ENCODE data around the gene IGF1R. TPM values are rescaled to one million over a fixed set of nuclear protein-coding genes. Genes with fewer than 3 reads are reported as not detected.

The IGF1R gene
- total RNA-seq, 2 experiments from 2014 or later = 7.1 to 7.7 TPM

DNA sequence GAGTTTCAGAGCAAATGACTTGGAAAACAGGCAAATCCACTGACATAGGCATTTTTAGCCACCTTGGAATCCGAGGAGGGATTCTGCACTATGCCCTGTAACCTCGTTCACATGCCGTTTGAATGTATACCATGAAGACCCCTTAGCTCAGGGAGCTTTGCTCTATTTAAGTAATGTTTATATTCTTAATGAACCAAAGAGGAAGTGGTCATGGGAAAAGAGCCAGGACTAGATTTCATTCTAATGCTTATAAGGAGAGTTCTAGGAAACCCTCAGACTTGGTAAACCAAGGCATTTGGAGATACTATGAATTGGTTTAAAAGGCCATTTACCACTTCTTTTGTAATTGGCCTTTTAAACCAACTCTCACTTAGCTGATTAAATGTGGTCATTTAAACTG lies 178.9 kb downstream of the IGF1R start:
- DNase-seq = no peak
- Mint-ChIP-seq H3K4me1 (no peaks in the 10 kb centered on the region), H3K36me3 (ENCODE audit: low read depth) (peaks cover 9% of the 10 kb centered on the region), H3K27ac (no peak overlapping the region), H3K27me3 (no peaks in the 10 kb centered on the region), H3K9me3 (peaks cover 39% of the 10 kb centered on the region), H3K4me3 (no peak overlapping the region)
- ChIA-PET CTCF (no interaction called here), POLR2A (no interaction called here)

DNA sequence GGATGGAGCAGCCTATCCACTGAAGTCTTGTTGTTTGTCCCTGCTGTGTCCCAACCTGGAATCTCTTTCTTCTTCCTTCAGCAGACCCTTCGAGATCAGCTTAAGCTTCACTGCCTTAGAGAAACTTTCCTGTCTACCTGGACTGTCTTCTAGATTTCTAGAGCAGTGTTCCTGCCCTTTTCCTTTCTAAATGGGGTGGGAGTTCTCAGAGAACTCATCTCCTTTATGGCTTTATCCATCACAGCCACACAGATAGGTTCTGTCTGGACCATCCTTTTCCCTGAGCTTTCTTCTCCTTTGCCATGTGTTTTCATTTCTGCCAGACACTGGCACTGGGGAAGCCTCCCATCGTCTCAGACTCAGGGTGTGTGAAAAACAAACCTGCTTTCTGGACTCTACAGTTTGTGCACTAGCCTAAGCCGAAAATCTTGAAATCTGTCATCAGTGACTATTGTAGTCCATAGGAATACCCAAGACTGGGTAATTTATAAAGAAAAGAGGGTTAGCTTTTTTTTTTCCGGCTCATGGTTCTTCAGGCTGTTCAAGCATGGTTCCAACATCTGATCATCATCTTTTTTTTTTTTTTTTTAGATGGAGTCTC lies 181.8 kb downstream of the IGF1R start:
- Mint-ChIP-seq H3K36me3 (ENCODE audit: low read depth) (peaks cover 9% of the 10 kb centered on the region), H3K4me3 (no peak overlapping the region), H3K27me3 (no peaks in the 10 kb centered on the region), H3K27ac (no peak overlapping the region), H3K9me3 (peaks cover 48% of the 10 kb centered on the region), H3K4me1 (no peaks in the 10 kb centered on the region)
- no peak for DNase-seq
- CTCF ChIA-PET = interaction anchor here (0.7 kb wide), 1 partner anchor 13 kb away, joined by 3 read pairs; no protein-coding TSS in a partner anchor
- POLR2A ChIA-PET = no interaction called here

DNA sequence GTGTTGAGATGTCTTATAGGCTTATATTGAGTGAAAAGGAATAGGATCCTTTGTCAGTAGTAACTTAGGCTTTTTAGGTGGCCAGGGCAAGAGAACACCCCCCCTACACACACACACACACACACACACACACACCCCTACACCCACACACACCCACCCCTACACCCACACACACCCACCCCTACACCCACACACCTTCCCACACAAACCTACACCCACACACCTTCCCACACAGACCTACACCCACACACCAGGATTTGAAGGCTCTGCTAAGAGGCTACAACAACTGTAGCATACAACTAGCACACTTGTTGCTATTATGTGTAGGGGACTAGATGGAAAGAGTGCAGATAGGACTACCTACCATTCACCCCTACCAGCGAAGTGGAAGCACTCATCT lies 186.6 kb downstream of the IGF1R start:
- H3K4me1 Mint-ChIP-seq = no peaks in the 10 kb centered on the region
- peaks cover 12% of the 10 kb centered on the region for H3K36me3 Mint-ChIP-seq (ENCODE audit: low read depth)
- ChIA-PET CTCF (no interaction called here), POLR2A (no interaction called here)
- peaks cover 30% of the 10 kb centered on the region for H3K9me3 Mint-ChIP-seq
- H3K27ac Mint-ChIP-seq = no peak overlapping the region
- no peaks in the 10 kb centered on the region for H3K27me3 Mint-ChIP-seq
- no peak for DNase-seq
- no peak overlapping the region for H3K4me3 Mint-ChIP-seq

DNA sequence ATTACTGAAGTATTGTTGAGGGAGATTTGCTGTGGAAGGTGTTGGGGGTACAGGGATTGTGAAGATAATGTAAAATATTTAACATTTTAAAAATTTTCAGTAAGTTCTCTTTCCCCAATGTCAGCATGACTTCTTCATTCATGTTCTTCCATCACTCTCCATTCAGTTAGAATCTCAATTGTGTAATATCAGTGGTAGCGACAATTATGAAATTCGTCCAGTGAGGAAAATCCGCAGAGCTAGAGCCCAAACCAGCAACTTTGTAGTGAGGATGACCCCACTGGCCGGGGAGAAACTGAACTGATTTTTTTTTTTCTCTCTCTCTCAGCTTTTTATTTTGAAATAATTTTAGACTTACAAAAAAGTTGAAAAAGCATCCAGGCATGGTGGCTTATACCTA lies 187.5 kb downstream of the IGF1R start:
- peaks cover 24% of the 10 kb centered on the region for H3K9me3 Mint-ChIP-seq
- DNase-seq = no peak
- H3K27ac Mint-ChIP-seq = no peak overlapping the region
- H3K36me3 Mint-ChIP-seq (ENCODE audit: low read depth) = peaks cover 9% of the 10 kb centered on the region
- ChIA-PET CTCF (no interaction called here), POLR2A (no interaction called here)
- no peaks in the 10 kb centered on the region for H3K4me1 Mint-ChIP-seq
- no peak overlapping the region for H3K4me3 Mint-ChIP-seq
- no peaks in the 10 kb centered on the region for H3K27me3 Mint-ChIP-seq

DNA sequence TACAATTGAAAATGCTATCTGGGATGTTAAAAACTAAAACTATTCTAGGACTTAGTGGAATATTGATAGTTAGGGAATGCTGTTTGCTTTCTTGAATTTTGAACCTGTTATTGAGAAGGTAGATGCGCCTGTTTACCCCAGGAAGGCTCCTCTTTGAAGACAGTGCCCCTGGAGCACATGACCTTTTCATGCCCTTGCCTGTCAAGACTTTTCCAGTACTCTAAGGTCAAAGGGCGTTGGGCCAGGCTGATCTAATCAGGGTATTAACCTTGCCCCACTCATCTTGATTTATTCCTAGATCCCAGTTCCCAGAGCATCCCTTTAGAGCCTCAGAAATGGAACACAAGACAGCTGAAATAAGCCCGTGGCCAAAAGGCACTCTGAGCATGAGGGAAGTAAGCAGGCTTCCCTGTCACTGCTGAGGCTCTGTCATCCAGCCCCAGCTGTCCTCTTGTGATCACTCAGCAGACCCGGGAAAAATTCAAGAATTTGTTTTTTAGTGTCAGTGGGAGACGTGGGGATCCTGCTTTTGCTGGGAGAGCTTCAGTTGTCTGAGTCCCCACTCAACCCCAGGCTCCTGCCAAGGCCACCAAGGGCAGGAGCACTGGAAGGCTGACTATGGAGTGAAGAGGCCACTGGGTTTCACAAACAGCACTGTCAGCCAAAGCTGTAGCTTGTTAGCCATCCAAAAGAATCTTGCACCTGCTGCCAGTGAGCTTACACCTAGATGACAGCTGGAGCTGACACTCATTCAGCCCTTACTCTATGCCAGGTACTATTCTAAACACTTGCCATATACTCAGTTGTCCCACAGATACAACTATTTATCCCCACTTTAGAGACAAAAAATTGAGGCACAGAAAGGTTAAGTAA lies 190.3 kb downstream of the IGF1R start:
- H3K4me3 Mint-ChIP-seq = no peak overlapping the region
- no peaks in the 10 kb centered on the region for H3K4me1 Mint-ChIP-seq
- ChIA-PET CTCF (no interaction called here), POLR2A (no interaction called here)
- H3K9me3 Mint-ChIP-seq = peaks cover 8% of the 10 kb centered on the region
- H3K27me3 Mint-ChIP-seq = no peaks in the 10 kb centered on the region
- peaks cover 3% of the 10 kb centered on the region for H3K36me3 Mint-ChIP-seq (ENCODE audit: low read depth)
- no peak overlapping the region for H3K27ac Mint-ChIP-seq
- DNase-seq = no peak

DNA sequence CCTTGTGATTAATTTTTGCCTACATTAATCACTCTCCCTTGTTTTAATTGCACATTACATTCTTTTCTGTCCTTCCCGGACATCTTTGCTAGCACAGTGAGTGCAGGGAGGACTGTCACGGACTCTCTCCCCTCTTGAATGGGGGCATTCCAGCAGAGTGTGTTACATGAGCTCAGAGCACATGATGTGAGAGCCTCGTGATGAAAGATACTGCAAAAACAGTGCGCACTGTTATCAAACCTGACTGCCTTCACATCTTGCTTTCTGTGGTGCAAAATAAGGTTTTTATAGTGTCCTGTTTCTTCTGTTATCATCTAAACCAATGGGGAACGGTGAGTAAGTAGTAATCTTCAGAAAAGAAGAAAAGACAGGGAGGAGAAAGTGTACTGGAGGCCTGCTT lies 191.7 kb downstream of the IGF1R start:
- Mint-ChIP-seq H3K27ac (no peak overlapping the region), H3K36me3 (ENCODE audit: low read depth) (peaks cover 3% of the 10 kb centered on the region), H3K9me3 (peaks cover 3% of the 10 kb centered on the region), H3K4me1 (no peaks in the 10 kb centered on the region), H3K4me3 (no peak overlapping the region), H3K27me3 (no peaks in the 10 kb centered on the region)
- ChIA-PET CTCF (no interaction called here), POLR2A (no interaction called here)
- DNase-seq = no peak

DNA sequence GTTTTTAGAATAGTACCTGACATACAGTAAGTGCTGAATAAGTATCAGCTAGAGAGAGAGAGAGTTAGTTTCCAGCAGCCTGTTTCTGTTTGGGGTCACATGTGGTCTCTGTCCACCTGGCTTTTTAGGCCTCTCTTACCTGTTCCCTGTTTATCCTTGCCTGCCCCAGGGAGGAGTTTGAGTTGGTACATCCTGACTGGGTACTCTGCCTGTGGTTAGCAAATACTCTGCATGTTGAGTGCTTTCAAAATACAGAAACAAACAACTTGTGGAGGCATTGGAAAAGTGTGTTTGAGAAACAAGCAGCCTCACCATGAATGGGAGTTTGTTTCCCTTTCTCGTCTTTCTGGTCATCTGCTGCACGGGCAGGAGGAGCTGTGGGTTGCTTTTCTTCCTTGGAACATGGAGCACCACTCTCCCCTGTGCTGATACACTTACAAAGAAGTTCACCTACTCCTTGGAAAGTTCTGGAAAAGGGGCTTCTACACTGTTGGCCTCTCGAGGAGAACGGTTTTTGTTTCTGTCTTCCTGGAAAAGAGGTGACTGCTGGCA lies 193.2 kb downstream of the IGF1R start:
- Mint-ChIP-seq H3K27ac (no peak overlapping the region), H3K27me3 (no peaks in the 10 kb centered on the region), H3K4me1 (peaks cover 3% of the 10 kb centered on the region), H3K9me3 (peaks cover 2% of the 10 kb centered on the region), H3K4me3 (no peak overlapping the region), H3K36me3 (ENCODE audit: low read depth) (no peaks in the 10 kb centered on the region)
- no peak for DNase-seq
- ChIA-PET CTCF (interaction anchor here (0.7 kb wide), 1 partner anchor 10 kb away, joined by 3 read pairs; no protein-coding TSS in a partner anchor), POLR2A (no interaction called here)

DNA sequence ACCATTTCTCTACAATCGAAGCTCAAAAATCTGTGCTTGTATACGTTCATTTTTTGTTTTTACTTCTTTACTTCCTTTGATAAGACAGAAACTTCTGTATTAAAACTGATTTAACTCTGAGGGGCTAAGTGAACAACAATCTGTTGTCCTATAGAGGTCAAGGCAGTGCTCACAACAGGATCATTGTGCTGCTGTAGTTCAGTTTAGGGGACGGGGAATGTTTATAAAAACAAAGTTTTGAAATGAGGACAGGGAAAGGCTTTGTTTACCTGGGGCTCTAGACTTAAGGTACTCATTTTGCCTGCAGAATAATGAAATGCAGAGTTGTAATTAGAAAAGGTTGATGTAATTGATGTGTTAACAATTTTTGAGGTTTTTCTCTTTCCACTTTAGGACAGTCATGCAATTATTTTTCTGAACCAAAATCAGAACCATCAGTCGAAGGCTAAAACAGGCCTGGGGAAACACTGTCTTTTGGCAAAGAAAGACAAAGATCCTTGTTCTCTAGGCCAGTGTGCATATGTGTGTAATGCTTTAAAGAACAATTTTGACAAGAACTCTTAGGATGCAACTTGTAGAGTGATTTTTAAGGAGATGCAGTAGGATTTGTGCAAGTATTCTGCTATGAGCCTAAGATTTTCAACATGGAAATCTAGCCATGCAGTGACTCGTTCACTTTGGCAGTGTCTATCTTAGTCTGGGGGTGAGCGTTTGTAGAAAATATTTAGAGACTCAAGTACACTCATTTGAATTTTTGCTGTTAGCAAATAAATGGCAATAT lies 194.0 kb downstream of the IGF1R start:
- Mint-ChIP-seq H3K4me1 (peaks cover 3% of the 10 kb centered on the region), H3K9me3 (no peaks in the 10 kb centered on the region), H3K36me3 (ENCODE audit: low read depth) (no peaks in the 10 kb centered on the region), H3K4me3 (no peak overlapping the region), H3K27ac (no peak overlapping the region), H3K27me3 (no peaks in the 10 kb centered on the region)
- no peak for DNase-seq
- CTCF ChIA-PET = interaction anchor here (0.7 kb wide), 1 partner anchor 9 kb away, joined by 3 read pairs; no protein-coding TSS in a partner anchor
- POLR2A ChIA-PET = interaction anchor here (0.6 kb wide), 1 partner anchor 594 kb away, joined by 3 read pairs; no protein-coding TSS in a partner anchor

DNA sequence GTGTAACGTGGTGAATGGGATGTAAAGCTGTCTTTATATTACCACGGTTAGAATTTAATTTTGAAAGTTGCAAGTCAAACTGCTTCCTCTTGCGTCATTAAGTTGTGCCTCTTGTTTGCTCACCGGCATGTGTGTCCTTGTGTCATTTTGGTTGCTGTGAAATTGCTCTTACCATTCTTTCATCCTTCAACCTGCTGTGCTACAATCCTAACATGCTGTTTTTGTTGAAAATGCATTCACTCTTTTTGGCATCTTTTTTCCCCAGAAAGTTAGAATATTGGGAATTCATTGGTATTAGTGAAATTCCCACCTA lies 194.6 kb downstream of the IGF1R start:
- POLR2A ChIA-PET = interaction anchor here (0.6 kb wide), 1 partner anchor 593 kb away, joined by 3 read pairs; no protein-coding TSS in a partner anchor
- CTCF ChIA-PET = no interaction called here
- Mint-ChIP-seq H3K4me3 (no peak overlapping the region), H3K9me3 (no peaks in the 10 kb centered on the region), H3K27ac (no peak overlapping the region), H3K27me3 (no peaks in the 10 kb centered on the region), H3K36me3 (ENCODE audit: low read depth) (no peaks in the 10 kb centered on the region), H3K4me1 (peaks cover 3% of the 10 kb centered on the region)
- no peak for DNase-seq

DNA sequence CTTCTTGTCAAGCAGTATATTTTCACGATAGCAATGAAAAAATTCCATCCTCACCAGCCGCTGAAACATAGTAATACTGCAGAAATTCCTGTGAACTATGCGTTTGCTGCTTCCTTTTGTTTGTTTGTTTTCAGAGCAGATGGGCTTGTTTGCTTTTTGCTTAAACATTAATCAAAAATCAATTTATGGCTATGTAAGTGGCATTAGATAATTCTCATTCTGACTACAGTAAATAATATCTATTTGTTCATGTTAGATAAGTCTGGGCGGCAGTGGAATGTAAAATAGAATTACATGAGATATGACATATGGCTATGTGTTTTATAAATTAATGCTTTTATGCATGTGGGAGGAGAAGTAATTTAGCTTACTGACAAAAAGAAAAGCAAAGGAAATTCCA lies 195.5 kb downstream of the IGF1R start:
- H3K9me3 Mint-ChIP-seq = no peaks in the 10 kb centered on the region
- DNase-seq = no peak
- H3K27me3 Mint-ChIP-seq = no peaks in the 10 kb centered on the region
- H3K27ac Mint-ChIP-seq = no peak overlapping the region
- ChIA-PET CTCF (no interaction called here), POLR2A (no interaction called here)
- no peaks in the 10 kb centered on the region for H3K36me3 Mint-ChIP-seq (ENCODE audit: low read depth)
- H3K4me1 Mint-ChIP-seq = peaks cover 3% of the 10 kb centered on the region
- no peak overlapping the region for H3K4me3 Mint-ChIP-seq

DNA sequence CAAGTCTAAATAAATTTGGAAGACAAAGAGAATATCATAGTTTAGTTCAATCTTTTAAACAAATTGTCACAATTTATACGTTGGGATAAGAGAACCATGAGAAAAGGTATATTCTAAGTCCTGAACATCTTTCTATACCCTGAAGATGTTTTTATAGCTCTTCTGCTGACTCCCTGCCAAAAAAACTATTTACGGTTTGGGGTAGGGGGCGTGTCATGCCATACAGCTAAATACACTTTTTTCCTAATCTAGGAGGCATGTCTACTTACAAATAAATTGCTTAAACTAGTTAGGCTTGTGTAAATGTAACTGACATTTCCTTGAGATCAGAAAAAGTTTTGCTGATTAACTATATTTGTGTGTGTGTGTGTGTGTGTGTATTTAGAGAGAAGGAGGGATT lies 195.9 kb downstream of the IGF1R start:
- Mint-ChIP-seq H3K4me3 (no peak overlapping the region), H3K9me3 (no peaks in the 10 kb centered on the region), H3K27ac (no peak overlapping the region), H3K36me3 (ENCODE audit: low read depth) (no peaks in the 10 kb centered on the region), H3K4me1 (peaks cover 3% of the 10 kb centered on the region), H3K27me3 (no peaks in the 10 kb centered on the region)
- POLR2A ChIA-PET = no interaction called here
- CTCF ChIA-PET = no interaction called here
- no peak for DNase-seq

DNA sequence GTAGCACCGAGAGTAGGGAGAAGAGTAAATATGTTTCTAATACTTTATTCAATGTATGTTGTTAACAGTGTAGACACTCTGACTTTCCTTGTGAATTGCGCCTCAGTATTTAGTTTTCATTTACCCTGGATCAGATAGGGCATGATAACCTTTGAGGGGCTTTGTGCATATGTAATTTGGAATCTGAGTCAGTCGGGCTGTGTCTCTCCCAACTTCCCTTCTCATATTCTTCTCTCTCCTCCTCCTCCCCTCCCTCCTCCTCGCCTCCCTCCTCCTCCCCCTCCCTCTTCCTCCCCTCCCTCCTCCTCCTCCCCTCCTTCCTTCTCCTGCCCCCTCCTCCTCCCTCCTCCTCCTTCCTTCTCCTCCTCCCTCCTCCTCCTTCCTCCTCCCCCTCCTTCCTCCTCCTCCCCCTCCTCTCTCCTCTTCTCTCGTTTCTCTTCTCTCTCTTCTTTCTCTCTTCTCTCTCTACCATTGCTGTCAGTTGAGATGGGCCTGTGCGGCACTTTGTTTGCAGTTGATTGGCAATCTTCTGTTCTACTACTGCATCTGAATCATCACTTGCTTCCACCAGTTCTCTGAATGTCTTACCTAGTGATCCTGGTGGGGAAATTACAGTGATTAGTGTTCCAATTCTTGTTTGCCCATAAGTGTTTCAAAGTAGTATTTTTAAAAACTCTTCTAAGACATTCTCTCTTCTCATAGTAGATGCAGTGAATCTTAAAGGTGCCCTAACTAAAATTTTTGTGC lies 197.0 kb downstream of the IGF1R start:
- CTCF ChIA-PET = interaction anchor here (1.2 kb wide), 1 partner anchor 66 kb away, joined by 4 read pairs; no protein-coding TSS in a partner anchor
- H3K4me1 Mint-ChIP-seq = peaks cover 5% of the 10 kb centered on the region
- H3K4me3 Mint-ChIP-seq = no peak overlapping the region
- no peaks in the 10 kb centered on the region for H3K9me3 Mint-ChIP-seq
- H3K27me3 Mint-ChIP-seq = no peaks in the 10 kb centered on the region
- H3K36me3 Mint-ChIP-seq (ENCODE audit: low read depth) = no peaks in the 10 kb centered on the region
- H3K27ac Mint-ChIP-seq = no peak overlapping the region
- POLR2A ChIA-PET = no interaction called here
- no peak for DNase-seq
